Measurements from ENCODE around the gene LAMA2.

LAMA2 gene

GRCh38 chr6:129469070-129469662 is 586.2 kb downstream of the LAMA2 start:
- peaks cover 5% of the 10 kb centered on the region for H3K4me1 ChIP-seq (ENCODE audit: control insufficient read depth, insufficient read depth, low read length, poor library complexity, severe bottlenecking)
- H3K27ac ChIP-seq (ENCODE audit: low read depth, low read length, severe bottlenecking): no peak overlapping the region
- WGBS, 2 experiments (ENCODE audit: insufficient coverage in 2 of 2): 87 to 100% methylated on average over 2 to 3 of the region's 3 CpGs
- H3K36me3 ChIP-seq (ENCODE audit: control insufficient read depth, insufficient read depth, low read length): no peaks in the 10 kb centered on the region
- H3K4me3 ChIP-seq (ENCODE audit: extremely low read depth, insufficient read depth, low read length, poor library complexity, severe bottlenecking): no peak overlapping the region
- H3K9me3 ChIP-seq (ENCODE audit: control insufficient read depth, low read length): no peaks in the 10 kb centered on the region

DNA sequence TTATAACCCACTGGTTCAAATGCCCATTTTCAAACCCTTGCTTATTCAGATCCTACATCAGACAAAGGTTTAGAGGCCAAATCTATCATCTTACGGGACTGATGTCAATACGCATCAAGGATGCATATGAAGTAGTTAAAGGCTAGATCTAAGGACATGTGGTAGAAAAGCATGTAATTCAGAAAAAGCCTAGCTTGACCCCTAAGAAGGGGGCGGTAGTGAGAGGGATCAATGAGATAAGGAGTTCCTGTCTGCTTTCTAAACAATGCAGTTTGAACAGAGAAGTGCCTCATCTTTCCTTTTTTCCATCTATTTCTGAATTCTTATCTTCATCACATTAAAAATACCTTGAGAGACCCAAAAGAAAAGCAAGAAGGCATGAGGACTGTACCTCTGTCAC is 589.3 kb downstream of the LAMA2 start:
- Histone ChIP-seq H3K9me3 (ENCODE audit: control insufficient read depth, low read length) (no peaks in the 10 kb centered on the region), H3K4me3 (ENCODE audit: extremely low read depth, insufficient read depth, low read length, poor library complexity, severe bottlenecking) (no peak overlapping the region), H3K36me3 (ENCODE audit: control insufficient read depth, insufficient read depth, low read length) (no peaks in the 10 kb centered on the region), H3K4me1 (ENCODE audit: control insufficient read depth, insufficient read depth, low read length, poor library complexity, severe bottlenecking) (peaks cover 5% of the 10 kb centered on the region), H3K27ac (ENCODE audit: low read depth, low read length, severe bottlenecking) (no peak overlapping the region)
- WGBS, 2 experiments (ENCODE audit: insufficient coverage in 2 of 2): 81 to 100% methylated on average over 1 to 2 of the region's 3 CpGs

GRCh38 chr6:129473546-129473945 is 590.6 kb downstream of the LAMA2 start:
- Histone ChIP-seq H3K4me1 (ENCODE audit: control insufficient read depth, insufficient read depth, low read length, poor library complexity, severe bottlenecking) (peaks cover 5% of the 10 kb centered on the region), H3K4me3 (ENCODE audit: extremely low read depth, insufficient read depth, low read length, poor library complexity, severe bottlenecking) (no peak overlapping the region), H3K36me3 (ENCODE audit: control insufficient read depth, insufficient read depth, low read length) (no peaks in the 10 kb centered on the region), H3K27ac (ENCODE audit: low read depth, low read length, severe bottlenecking) (no peak overlapping the region), H3K9me3 (ENCODE audit: control insufficient read depth, low read length) (no peaks in the 10 kb centered on the region)
- WGBS, 2 experiments (ENCODE audit: insufficient coverage in 2 of 2): 86 to 100% methylated on average over 1 of the region's 3 CpGs

- Histone ChIP-seq H3K36me3 (ENCODE audit: control insufficient read depth, insufficient read depth, low read length) (no peaks in the 10 kb centered on the region), H3K4me3 (ENCODE audit: extremely low read depth, insufficient read depth, low read length, poor library complexity, severe bottlenecking) (no peak overlapping the region), H3K9me3 (ENCODE audit: control insufficient read depth, low read length) (no peaks in the 10 kb centered on the region), H3K27ac (ENCODE audit: low read depth, low read length, severe bottlenecking) (no peak overlapping the region), H3K4me1 (ENCODE audit: control insufficient read depth, insufficient read depth, low read length, poor library complexity, severe bottlenecking) (peaks cover 5% of the 10 kb centered on the region)
- WGBS, 2 experiments (ENCODE audit: insufficient coverage in 2 of 2): 71 to 80% methylated on average over 5 to 6 of the region's 7 CpGs
These were observed 592.7 kb downstream of the LAMA2 start for GRCh38 chr6:129475477-129476247.

DNA sequence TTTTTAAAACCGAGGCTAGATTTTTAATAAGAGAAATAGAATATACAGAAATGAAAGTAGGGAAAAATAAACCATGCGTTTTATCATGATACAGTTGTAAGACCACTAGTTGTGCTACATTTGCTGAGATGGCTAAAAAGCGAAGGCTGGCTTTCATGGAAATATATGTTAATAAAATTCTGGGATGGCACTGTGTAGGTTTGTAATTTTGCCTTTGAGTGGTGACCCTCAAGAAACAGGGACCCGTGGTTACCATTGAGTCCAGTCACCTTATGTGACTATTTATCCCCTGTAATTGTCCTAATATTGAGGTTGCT is 593.3 kb downstream of the LAMA2 start:
- Histone ChIP-seq H3K9me3 (ENCODE audit: control insufficient read depth, low read length) (no peaks in the 10 kb centered on the region), H3K4me3 (ENCODE audit: extremely low read depth, insufficient read depth, low read length, poor library complexity, severe bottlenecking) (no peak overlapping the region), H3K4me1 (ENCODE audit: control insufficient read depth, insufficient read depth, low read length, poor library complexity, severe bottlenecking) (peaks cover 5% of the 10 kb centered on the region), H3K36me3 (ENCODE audit: control insufficient read depth, insufficient read depth, low read length) (no peaks in the 10 kb centered on the region), H3K27ac (ENCODE audit: low read depth, low read length, severe bottlenecking) (no peak overlapping the region)
- WGBS, 2 experiments (ENCODE audit: insufficient coverage in 2 of 2): 93 to 100% methylated on average over 3 of the region's 4 CpGs

GRCh38 chr6:129476810-129477209 is 593.9 kb downstream of the LAMA2 start:
- H3K36me3 ChIP-seq (ENCODE audit: control insufficient read depth, insufficient read depth, low read length): no peaks in the 10 kb centered on the region
- peaks cover 10% of the 10 kb centered on the region for H3K4me1 ChIP-seq (ENCODE audit: control insufficient read depth, insufficient read depth, low read length, poor library complexity, severe bottlenecking)
- H3K27ac ChIP-seq (ENCODE audit: low read depth, low read length, severe bottlenecking): no peak overlapping the region
- 86 to 94% methylated on average over 1 to 3 of the region's 4 CpGs for WGBS, 2 experiments (ENCODE audit: insufficient coverage in 2 of 2)
- no peak overlapping the region for H3K4me3 ChIP-seq (ENCODE audit: extremely low read depth, insufficient read depth, low read length, poor library complexity, severe bottlenecking)
- no peaks in the 10 kb centered on the region for H3K9me3 ChIP-seq (ENCODE audit: control insufficient read depth, low read length)

- Histone ChIP-seq H3K4me1 (ENCODE audit: control insufficient read depth, insufficient read depth, low read length, poor library complexity, severe bottlenecking) (peaks cover 8% of the 10 kb centered on the region), H3K9me3 (ENCODE audit: control insufficient read depth, low read length) (no peaks in the 10 kb centered on the region), H3K4me3 (ENCODE audit: extremely low read depth, insufficient read depth, low read length, poor library complexity, severe bottlenecking) (no peak overlapping the region), H3K27ac (ENCODE audit: low read depth, low read length, severe bottlenecking) (no peak overlapping the region), H3K36me3 (ENCODE audit: control insufficient read depth, insufficient read depth, low read length) (no peaks in the 10 kb centered on the region)
- 93% methylated on average over 2 of the region's 4 CpGs; no CpG with 5 or more reads in 1 of the 2 experiments for WGBS, 2 experiments (ENCODE audit: insufficient coverage in 2 of 2)
These were observed 595.4 kb downstream of the LAMA2 start for GRCh38 chr6:129478379-129478778.

DNA sequence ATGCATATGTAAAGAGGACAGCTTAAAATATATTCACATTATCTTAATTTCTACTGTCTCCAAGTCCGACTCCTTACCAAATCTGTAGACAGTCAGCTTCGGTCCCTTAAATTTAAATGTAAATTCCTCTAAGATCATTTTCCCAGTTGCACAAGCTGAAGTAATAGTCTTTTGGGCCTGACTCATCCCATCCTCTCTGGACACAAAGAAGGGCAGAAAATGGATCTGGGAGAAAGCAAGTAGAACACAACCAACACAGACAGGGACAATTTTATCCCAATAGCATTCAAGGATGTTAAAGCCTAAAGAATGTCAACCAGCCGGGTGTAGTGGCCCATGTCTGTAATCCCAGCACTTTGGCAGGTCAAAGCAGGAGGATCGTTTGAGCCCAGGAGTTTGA is 598.8 kb downstream of the LAMA2 start:
- H3K27ac ChIP-seq (ENCODE audit: low read depth, low read length, severe bottlenecking): no peak overlapping the region
- 71 to 94% methylated on average over 2 of the region's 4 CpGs for whole genome bisulfite sequencing, 2 experiments (ENCODE audit: insufficient coverage in 2 of 2)
- no peaks in the 10 kb centered on the region for H3K9me3 ChIP-seq (ENCODE audit: control insufficient read depth, low read length)
- H3K4me1 ChIP-seq (ENCODE audit: control insufficient read depth, insufficient read depth, low read length, poor library complexity, severe bottlenecking): peaks cover 8% of the 10 kb centered on the region
- H3K36me3 ChIP-seq (ENCODE audit: control insufficient read depth, insufficient read depth, low read length): no peaks in the 10 kb centered on the region
- H3K4me3 ChIP-seq (ENCODE audit: extremely low read depth, insufficient read depth, low read length, poor library complexity, severe bottlenecking): no peak overlapping the region

DNA sequence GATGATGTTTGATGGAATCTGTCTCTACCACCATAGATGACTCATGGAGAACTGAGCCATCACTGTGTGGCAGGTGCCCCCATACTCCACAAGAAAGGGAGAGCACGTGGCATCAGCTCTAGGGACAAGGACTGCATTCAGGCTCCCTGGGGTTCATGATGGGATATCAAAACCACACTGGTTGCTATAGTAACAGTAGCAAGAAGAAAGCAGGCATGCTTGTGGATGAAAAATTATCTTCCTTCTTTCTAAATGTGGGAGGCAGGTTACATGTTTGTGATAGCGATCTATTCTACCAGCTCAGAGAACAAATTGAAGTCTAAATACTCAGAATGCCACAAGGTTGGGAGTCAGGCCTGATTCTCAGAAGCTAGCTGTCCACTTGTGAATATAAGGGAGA is 602.8 kb downstream of the LAMA2 start:
- WGBS, 2 experiments (ENCODE audit: insufficient coverage in 2 of 2): 84 to 100% methylated on average over 1 to 2 of the region's 2 CpGs
- no peak overlapping the region for H3K27ac ChIP-seq (ENCODE audit: low read depth, low read length, severe bottlenecking)
- H3K4me1 ChIP-seq (ENCODE audit: control insufficient read depth, insufficient read depth, low read length, poor library complexity, severe bottlenecking): peaks cover 28% of the 10 kb centered on the region
- no peaks in the 10 kb centered on the region for H3K9me3 ChIP-seq (ENCODE audit: control insufficient read depth, low read length)
- H3K4me3 ChIP-seq (ENCODE audit: extremely low read depth, insufficient read depth, low read length, poor library complexity, severe bottlenecking): no peak overlapping the region
- no peaks in the 10 kb centered on the region for H3K36me3 ChIP-seq (ENCODE audit: control insufficient read depth, insufficient read depth, low read length)

- WGBS, 2 experiments (ENCODE audit: insufficient coverage in 2 of 2): 80 to 91% methylated on average over 3 to 5 of the region's 8 CpGs
- no peak overlapping the region for H3K27ac ChIP-seq (ENCODE audit: low read depth, low read length, severe bottlenecking)
- no peaks in the 10 kb centered on the region for H3K9me3 ChIP-seq (ENCODE audit: control insufficient read depth, low read length)
- no peaks in the 10 kb centered on the region for H3K36me3 ChIP-seq (ENCODE audit: control insufficient read depth, insufficient read depth, low read length)
- H3K4me3 ChIP-seq (ENCODE audit: extremely low read depth, insufficient read depth, low read length, poor library complexity, severe bottlenecking): no peak overlapping the region
- peaks cover 33% of the 10 kb centered on the region for H3K4me1 ChIP-seq (ENCODE audit: control insufficient read depth, insufficient read depth, low read length, poor library complexity, severe bottlenecking)
These were observed 603.4 kb downstream of the LAMA2 start for GRCh38 chr6:129486327-129486726.

DNA sequence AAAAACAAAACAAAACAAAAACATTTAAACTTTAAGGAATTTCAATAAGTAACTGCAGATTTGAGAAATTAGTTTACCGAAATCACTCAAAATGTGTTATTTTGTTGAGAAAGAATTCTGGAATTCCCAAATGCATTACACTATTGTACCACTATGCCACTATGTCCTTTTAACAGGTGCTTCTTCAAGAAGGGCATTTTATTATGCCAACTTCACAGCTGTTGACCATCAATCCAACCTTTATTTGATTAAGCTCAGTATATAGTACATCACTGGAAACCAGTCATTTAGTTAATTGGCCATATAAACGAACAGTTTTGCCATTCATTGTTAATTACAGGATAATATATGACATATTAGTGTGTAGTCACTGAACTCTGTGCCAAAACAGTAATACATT is 605.4 kb downstream of the LAMA2 start:
- H3K36me3 ChIP-seq (ENCODE audit: control insufficient read depth, insufficient read depth, low read length): no peaks in the 10 kb centered on the region
- H3K4me3 ChIP-seq (ENCODE audit: extremely low read depth, insufficient read depth, low read length, poor library complexity, severe bottlenecking): no peak overlapping the region
- no peaks in the 10 kb centered on the region for H3K9me3 ChIP-seq (ENCODE audit: control insufficient read depth, low read length)
- H3K27ac ChIP-seq (ENCODE audit: low read depth, low read length, severe bottlenecking): no peak overlapping the region
- H3K4me1 ChIP-seq (ENCODE audit: control insufficient read depth, insufficient read depth, low read length, poor library complexity, severe bottlenecking): peaks cover 41% of the 10 kb centered on the region
- 100% methylated on average over 1 of the region's 2 CpGs; no CpG with 5 or more reads in 1 of the 2 experiments for WGBS, 2 experiments (ENCODE audit: insufficient coverage in 2 of 2)
